Right atrium auricular region (tissue), 2 donors: Measurements from ENCODE around the gene EDNRA. TPM values are rescaled to one million over a fixed set of nuclear protein-coding genes. Genes with fewer than 3 reads are reported as not detected.

Experiments
- DNase-seq: peaks from one replicate; pipeline ENCODE4 v3.0.0-alpha.2; 2019; ENCODE audit warnings: low spot score
- H3K27ac ChIP-seq, 2 donors: fragments of 200-600 bp; sonication (generic); 1 replicate in 1 of 2; 2 replicates in 1 of 2; pipeline ENCODE4 v1.5.1; 2016 to 2019
- H3K27me3 ChIP-seq, 2 donors: fragments of 200-600 bp; sonication (generic); one replicate each; pipeline versions ENCODE4 v1.5.1 to v1.6.0; 2017 to 2019
- H3K36me3 ChIP-seq: fragments of 200-600 bp; sonication (generic); one replicate; pipeline ENCODE4 v1.5.1; 2016
- H3K4me1 ChIP-seq, 2 donors: fragments of 200-600 bp; sonication (generic); one replicate each; pipeline versions ENCODE4 v1.5.1 to v1.6.0; 2017 to 2019
- H3K4me3 ChIP-seq, 2 donors: fragments of 200-600 bp; sonication (generic); 1 replicate in 1 of 2; 2 replicates in 1 of 2; pipeline ENCODE4 v1.5.1; 2017 to 2019; ENCODE audit warnings: mild to moderate bottlenecking in 1 of 2, moderate library complexity in 1 of 2
- H3K9me3 ChIP-seq, 2 donors: fragments of 200-600 bp; sonication (generic); one replicate each; pipeline ENCODE4 v1.5.1; 2019
- total RNA-seq, 2 donors: library from RNA; depleted of rRNA; stranded (reverse); fragments of >200 nt; gene quantifications; one replicate each; pipeline ENCODE4 v1.1.0, GENCODE V29; 2016
- TF ChIP-seq, protein P1 (sequence below), 2 donors: fragments of 200-600 bp; sonication (generic); IDR thresholded peaks; one replicate each; pipeline ENCODE4 v1.5.1; 2019; ENCODE audit warnings: antibody characterized with exemption in 2 of 2

Gene EDNRA
- total RNA-seq, 2 donors from 2014 or later: 64.8 to 72.7 TPM

DNA sequence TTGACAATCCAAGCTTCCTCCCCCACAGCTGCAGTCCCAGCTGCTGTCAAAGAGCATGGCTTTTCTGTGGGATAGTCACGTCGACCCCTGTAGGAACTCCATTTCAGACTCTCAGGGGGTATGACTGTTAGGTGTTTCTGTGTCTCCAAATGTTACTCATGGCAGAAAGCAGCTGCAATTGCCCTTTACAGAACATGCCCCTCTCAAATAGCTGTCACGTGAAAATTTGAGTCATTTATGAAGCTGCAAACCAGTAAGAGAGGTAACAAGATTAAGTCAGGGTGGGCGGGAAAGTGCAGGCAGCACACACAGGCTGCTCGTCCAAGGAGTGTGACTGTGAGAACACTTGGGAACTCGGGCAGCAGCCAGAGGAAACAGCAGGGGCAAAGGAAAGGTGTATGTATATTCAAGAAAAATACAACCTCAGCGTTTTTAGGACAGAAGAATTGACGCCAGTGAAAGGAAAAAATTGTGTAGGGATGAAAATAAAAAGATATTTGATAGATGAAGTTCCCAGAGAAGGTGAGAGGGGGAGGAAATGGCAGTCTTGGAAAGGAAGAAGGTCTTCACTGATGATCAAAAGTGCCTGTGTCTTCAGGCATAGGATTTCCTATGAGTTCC is 69.8 kb downstream of the EDNRA start:
- H3K27me3 ChIP-seq: no peaks in the 10 kb centered on the region
- H3K9me3 ChIP-seq: no peaks in the 10 kb centered on the region
- H3K27ac ChIP-seq: no peak overlapping the region
- H3K4me1 ChIP-seq: no peaks in the 10 kb centered on the region
- peaks cover 7% of the 10 kb centered on the region for H3K36me3 ChIP-seq
- no peak for DNase-seq
- no peak overlapping the region for H3K4me3 ChIP-seq
- TF ChIP-seq, protein P1, sequence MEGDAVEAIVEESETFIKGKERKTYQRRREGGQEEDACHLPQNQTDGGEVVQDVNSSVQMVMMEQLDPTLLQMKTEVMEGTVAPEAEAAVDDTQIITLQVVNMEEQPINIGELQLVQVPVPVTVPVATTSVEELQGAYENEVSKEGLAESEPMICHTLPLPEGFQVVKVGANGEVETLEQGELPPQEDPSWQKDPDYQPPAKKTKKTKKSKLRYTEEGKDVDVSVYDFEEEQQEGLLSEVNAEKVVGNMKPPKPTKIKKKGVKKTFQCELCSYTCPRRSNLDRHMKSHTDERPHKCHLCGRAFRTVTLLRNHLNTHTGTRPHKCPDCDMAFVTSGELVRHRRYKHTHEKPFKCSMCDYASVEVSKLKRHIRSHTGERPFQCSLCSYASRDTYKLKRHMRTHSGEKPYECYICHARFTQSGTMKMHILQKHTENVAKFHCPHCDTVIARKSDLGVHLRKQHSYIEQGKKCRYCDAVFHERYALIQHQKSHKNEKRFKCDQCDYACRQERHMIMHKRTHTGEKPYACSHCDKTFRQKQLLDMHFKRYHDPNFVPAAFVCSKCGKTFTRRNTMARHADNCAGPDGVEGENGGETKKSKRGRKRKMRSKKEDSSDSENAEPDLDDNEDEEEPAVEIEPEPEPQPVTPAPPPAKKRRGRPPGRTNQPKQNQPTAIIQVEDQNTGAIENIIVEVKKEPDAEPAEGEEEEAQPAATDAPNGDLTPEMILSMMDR (IDR thresholded peaks at IDR 0.05): no peak

DNA sequence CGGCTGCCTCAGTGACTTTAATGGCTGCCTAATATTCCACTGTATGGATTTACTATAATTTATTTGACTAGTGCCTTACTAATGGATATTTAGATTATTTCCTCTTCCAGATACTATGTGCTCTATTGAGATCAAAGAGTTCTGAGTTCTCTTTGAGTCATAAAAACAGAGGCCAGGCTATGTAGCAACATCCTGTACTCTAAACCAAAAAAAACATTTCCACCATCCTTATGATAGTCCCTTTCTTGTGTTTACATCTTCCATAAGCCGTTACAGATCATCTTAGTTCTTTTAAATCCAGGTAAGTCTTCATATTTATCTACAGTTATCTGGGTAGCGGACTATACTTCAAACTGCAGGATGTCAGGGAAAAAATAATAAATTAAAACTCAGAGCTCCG is 79.7 kb downstream of the EDNRA start:
- Histone ChIP-seq H3K4me1 (no peaks in the 10 kb centered on the region), H3K4me3 (no peak overlapping the region), H3K27me3 (no peaks in the 10 kb centered on the region), H3K36me3 (no peaks in the 10 kb centered on the region), H3K27ac (no peak overlapping the region), H3K9me3 (no peaks in the 10 kb centered on the region)
- TF ChIP-seq, protein P1 (IDR thresholded peaks at IDR 0.05): no peak
- no peak for DNase-seq

DNA sequence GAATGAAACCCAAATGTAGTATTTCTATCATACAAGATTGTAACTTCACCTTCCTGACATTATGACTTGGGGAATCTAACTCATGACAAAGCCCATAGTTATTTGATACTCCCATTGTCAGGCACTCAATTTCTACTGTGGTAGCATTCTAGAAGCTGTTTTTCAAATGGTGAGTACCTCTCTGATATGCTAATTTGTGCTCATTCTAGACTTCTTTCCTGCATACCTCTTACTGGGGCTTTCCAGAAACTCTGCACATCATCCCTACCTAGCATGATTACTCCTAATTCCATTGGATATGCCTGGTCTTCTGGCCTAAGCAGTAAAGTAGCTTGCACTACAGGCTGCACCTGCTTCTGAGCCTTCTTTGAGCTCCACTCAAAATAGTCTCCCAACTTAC is 85.9 kb downstream of the EDNRA start:
- DNase-seq: no peak
- H3K4me1 ChIP-seq: peaks cover 0 to 6% of the 10 kb centered on the region in 2 donors
- TF ChIP-seq, protein P1 (IDR thresholded peaks at IDR 0.05): no peak
- H3K9me3 ChIP-seq: no peaks in the 10 kb centered on the region
- H3K27me3 ChIP-seq: no peaks in the 10 kb centered on the region
- no peaks in the 10 kb centered on the region for H3K36me3 ChIP-seq
- H3K4me3 ChIP-seq: no peak overlapping the region
- no peak overlapping the region for H3K27ac ChIP-seq

- TF ChIP-seq, protein P1 (IDR thresholded peaks at IDR 0.05): no peak
- H3K27ac ChIP-seq: no peak overlapping the region
- H3K36me3 ChIP-seq: no peaks in the 10 kb centered on the region
- H3K9me3 ChIP-seq: no peaks in the 10 kb centered on the region
- peaks cover 0 to 6% of the 10 kb centered on the region in 2 donors for H3K4me1 ChIP-seq
- DNase-seq: no peak
- H3K4me3 ChIP-seq: no peak overlapping the region
- no peaks in the 10 kb centered on the region for H3K27me3 ChIP-seq
Measured at GRCh38 chr4:147567276-147567675, 86.4 kb downstream of the EDNRA start.

- TF ChIP-seq, protein P1 (IDR thresholded peaks at IDR 0.05): peak in 1 of 2 donors; percentile 37
- Histone ChIP-seq H3K9me3 (no peaks in the 10 kb centered on the region), H3K4me3 (no peak overlapping the region), H3K27ac (no peak overlapping the region), H3K36me3 (no peaks in the 10 kb centered on the region), H3K4me1 (peaks cover 0 to 6% of the 10 kb centered on the region in 2 donors), H3K27me3 (no peaks in the 10 kb centered on the region)
- no peak for DNase-seq
Measured at GRCh38 chr4:147570616-147571015, 89.7 kb downstream of the EDNRA start.
